Activated CD4-positive, alpha-beta T cell treated with anti-CD3 and anti-CD28 coated beads, Interleukin-2, Interleukin-4, amounts not matched to agents 100 ng/mL and 50 ng/mL, durations not matched to agents 16 hours and 8 hours (primary cell): ENCODE results near the gene PIBF1.

ENCODE experiments used
- DNase-seq: peaks from one replicate; pipeline ENCODE4 v3.0.0-alpha.2; 2020; ENCODE audit warnings: low spot score

PIBF1 gene

DNA sequence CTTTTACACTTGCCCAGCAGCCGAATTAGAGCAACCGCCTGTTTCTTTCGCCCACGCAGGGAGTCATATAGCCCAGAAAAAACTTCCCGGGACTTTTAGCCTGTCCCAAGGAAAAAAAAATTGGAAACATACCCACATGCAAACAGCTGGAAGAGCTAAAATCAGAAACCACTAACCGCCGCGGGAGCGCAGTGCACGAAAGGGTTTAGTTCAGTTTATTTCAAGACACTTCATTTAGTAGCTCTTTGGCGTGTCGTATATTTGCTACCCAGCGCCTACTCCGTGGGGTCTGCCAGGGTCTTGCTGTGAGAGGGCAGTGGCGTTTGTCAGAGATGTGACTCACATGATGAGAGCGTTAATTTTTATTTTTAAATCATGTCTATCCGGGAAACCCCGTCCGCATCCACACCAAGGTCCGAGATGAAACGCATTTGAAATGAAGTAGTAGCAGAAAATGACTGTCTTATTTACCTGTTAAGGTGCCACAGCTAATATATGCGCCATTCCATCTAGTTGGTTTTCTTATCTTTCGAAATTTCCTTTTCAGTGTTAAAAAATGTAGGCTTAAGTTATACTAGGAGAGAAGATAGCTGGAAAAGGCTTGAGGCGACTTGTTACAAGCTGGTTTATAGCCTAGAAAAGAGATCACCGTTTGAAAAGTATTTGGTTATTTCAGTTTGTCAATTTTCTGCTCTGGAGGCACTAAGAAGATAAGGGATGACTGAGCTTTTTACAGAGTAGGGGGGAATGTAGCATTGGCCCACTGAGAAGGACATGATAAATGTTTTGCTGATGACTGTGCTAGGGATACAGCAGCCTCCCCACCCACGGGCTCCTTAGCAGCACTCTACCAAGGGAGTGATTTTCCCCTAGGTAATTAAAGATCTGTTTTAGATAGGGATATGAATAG is 278.6 kb downstream of the PIBF1 start:
- no peak for DNase-seq

DNA sequence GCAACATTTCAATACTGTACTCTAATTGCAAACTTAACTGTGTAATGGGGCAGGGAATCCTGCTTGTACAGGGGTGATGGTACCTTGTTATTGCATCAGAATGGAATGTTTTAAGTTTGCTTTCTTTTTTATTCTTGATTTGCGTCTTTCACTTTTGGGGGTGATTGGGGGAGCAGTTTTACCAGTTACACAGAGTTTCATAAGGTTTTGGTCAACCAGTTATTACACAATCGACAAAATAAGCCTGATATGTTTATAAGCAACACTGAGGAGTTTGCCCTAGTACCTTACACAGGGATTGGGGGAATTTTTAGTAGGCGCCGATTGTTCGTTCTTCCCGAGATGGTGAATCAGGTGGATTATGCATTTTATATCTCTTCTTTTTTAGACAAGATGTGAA is 279.5 kb downstream of the PIBF1 start:
- no peak for DNase-seq

- DNase-seq: no peak
Measured at GRCh38 chr13:73061876-73062275, 279.9 kb downstream of the PIBF1 start.

GRCh38 chr13:73062468-73062867 is 280.5 kb downstream of the PIBF1 start:
- DNase-seq: no peak

DNA sequence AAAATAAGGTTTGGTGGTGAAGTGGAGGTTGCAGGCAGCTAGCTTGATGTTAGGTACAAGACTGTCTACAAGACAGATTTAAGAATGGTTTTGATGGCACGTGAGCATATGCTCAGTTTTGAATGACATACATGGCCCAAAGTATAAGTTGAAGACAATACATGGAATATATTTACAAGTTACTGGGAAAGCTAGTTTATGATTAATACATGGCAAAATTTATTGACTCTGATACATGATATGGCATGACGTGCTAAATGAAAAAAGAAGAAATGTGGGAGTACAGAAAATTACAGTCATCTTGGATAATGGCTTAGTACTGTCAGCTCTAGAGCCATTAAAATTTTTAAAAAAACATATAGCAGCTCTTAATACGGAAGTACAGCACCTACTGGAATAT is 281.2 kb downstream of the PIBF1 start:
- DNase-seq: no peak

GRCh38 chr13:73065036-73065435 is 283.1 kb downstream of the PIBF1 start:
- DNase-seq: no peak

DNA sequence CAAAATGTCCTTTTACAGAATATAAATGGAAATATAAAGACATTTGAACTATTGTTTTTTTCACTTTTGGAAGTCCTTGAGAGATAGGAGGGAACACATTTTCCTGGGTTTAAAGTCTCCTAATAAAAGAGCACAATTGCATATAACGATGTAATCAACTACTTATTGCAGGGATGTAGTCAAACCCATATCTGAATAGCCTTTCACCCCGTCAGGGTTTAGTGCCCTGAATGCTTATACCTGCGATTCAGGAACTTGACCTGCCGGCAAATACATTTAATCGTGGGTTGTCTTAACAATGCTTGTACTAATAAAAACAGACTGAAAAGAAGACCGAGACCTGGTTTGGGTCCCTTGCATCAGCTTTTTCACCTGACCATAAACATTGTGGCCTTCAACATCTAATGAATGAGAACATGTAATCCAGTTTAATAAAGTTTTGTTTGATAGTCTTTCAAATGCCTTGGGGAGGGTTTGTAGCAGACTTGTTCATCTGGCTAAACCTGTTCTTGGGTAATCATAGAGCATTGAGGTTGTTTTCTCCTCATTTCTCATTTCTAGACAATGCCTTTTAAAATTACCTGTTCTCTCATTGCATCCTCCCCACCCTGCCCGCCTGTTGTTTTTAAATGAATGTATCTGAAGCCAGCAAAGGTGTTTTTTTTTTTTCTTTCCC is 283.9 kb downstream of the PIBF1 start:
- DNase-seq: no peak
